Activated naive CD8-positive, alpha-beta T cell treated with anti-CD3 and anti-CD28 coated beads for 36 hours (primary cell): ENCODE results near the gene FREM1. TPM values are rescaled to one million over a fixed set of nuclear protein-coding genes. Genes with fewer than 3 reads are reported as not detected.

Experiments used
- DNase-seq: peaks from one replicate; pipeline ENCODE4 v3.0.0; 2021
- H3K27ac Mint-ChIP-seq: one replicate; pipeline ENCODE4 v1.8.0; 2022; ENCODE audit warnings: mild to moderate bottlenecking, moderate library complexity, mixed read lengths
- H3K27me3 Mint-ChIP-seq: one replicate; pipeline ENCODE4 v1.8.0; 2022; ENCODE audit warnings: mild to moderate bottlenecking, mixed read lengths
- H3K36me3 Mint-ChIP-seq: one replicate; pipeline ENCODE4 v1.8.0; 2021; ENCODE audit warnings: mild to moderate bottlenecking, mixed read lengths
- H3K4me1 Mint-ChIP-seq: one replicate; pipeline ENCODE4 v1.8.0; 2021; ENCODE audit warnings: mixed read lengths
- H3K4me3 Mint-ChIP-seq: one replicate; pipeline ENCODE4 v1.8.0; 2022; ENCODE audit warnings: mild to moderate bottlenecking, moderate library complexity, mixed read lengths
- H3K9me3 Mint-ChIP-seq: one replicate; pipeline ENCODE4 v1.8.0; 2022; ENCODE audit warnings: mixed read lengths
- total RNA-seq, 2 experiments: library from RNA; stranded (reverse); gene quantifications; one replicate each; pipeline ENCODE4 v1.2.3, GENCODE V29; 2021

Gene FREM1
- total RNA-seq, 2 experiments from 2014 or later = not detected

- DNase-seq = no peak
- no peaks in the 10 kb centered on the region for H3K4me1 Mint-ChIP-seq
- no peak overlapping the region for H3K27ac Mint-ChIP-seq
- H3K9me3 Mint-ChIP-seq = no peaks in the 10 kb centered on the region
- no peaks in the 10 kb centered on the region for H3K36me3 Mint-ChIP-seq
- H3K4me3 Mint-ChIP-seq = no peak overlapping the region
- H3K27me3 Mint-ChIP-seq = peaks cover 4% of the 10 kb centered on the region
Measured at GRCh38 chr9:14902561-14902960, 7.7 kb downstream of the FREM1 start.

- Mint-ChIP-seq H3K27ac (no peak overlapping the region), H3K36me3 (no peaks in the 10 kb centered on the region), H3K4me3 (no peak overlapping the region), H3K9me3 (no peaks in the 10 kb centered on the region), H3K27me3 (peaks cover 4% of the 10 kb centered on the region), H3K4me1 (no peaks in the 10 kb centered on the region)
- DNase-seq = no peak
Measured at GRCh38 chr9:14899815-14900193, 10.4 kb downstream of the FREM1 start.

- H3K4me1 Mint-ChIP-seq = no peaks in the 10 kb centered on the region
- H3K9me3 Mint-ChIP-seq = no peaks in the 10 kb centered on the region
- no peak overlapping the region for H3K27ac Mint-ChIP-seq
- no peak for DNase-seq
- H3K27me3 Mint-ChIP-seq = peaks cover 4% of the 10 kb centered on the region
- no peak overlapping the region for H3K4me3 Mint-ChIP-seq
- H3K36me3 Mint-ChIP-seq = no peaks in the 10 kb centered on the region
Measured at GRCh38 chr9:14899042-14899814, 11.0 kb downstream of the FREM1 start.

GRCh38 chr9:14895806-14896205 lies 14.4 kb downstream of the FREM1 start:
- Mint-ChIP-seq H3K9me3 (no peaks in the 10 kb centered on the region), H3K4me1 (no peaks in the 10 kb centered on the region), H3K36me3 (no peaks in the 10 kb centered on the region), H3K4me3 (no peak overlapping the region), H3K27me3 (peaks cover 11% of the 10 kb centered on the region), H3K27ac (no peak overlapping the region)
- no peak for DNase-seq

- DNase-seq = no peak
- no peak overlapping the region for H3K27ac Mint-ChIP-seq
- no peaks in the 10 kb centered on the region for H3K9me3 Mint-ChIP-seq
- H3K4me3 Mint-ChIP-seq = no peak overlapping the region
- no peaks in the 10 kb centered on the region for H3K4me1 Mint-ChIP-seq
- H3K36me3 Mint-ChIP-seq = no peaks in the 10 kb centered on the region
- H3K27me3 Mint-ChIP-seq = peaks cover 7% of the 10 kb centered on the region
Measured at GRCh38 chr9:14893280-14893679, 16.9 kb downstream of the FREM1 start.

- peaks cover 7% of the 10 kb centered on the region for H3K27me3 Mint-ChIP-seq
- no peaks in the 10 kb centered on the region for H3K9me3 Mint-ChIP-seq
- H3K27ac Mint-ChIP-seq = no peak overlapping the region
- no peaks in the 10 kb centered on the region for H3K36me3 Mint-ChIP-seq
- no peak overlapping the region for H3K4me3 Mint-ChIP-seq
- DNase-seq = no peak
- H3K4me1 Mint-ChIP-seq = no peaks in the 10 kb centered on the region
Measured at GRCh38 chr9:14891332-14891731, 18.9 kb downstream of the FREM1 start.

GRCh38 chr9:14889451-14889850 lies 20.8 kb downstream of the FREM1 start:
- DNase-seq = no peak
- no peaks in the 10 kb centered on the region for H3K4me1 Mint-ChIP-seq
- peaks cover 7% of the 10 kb centered on the region for H3K27me3 Mint-ChIP-seq
- H3K36me3 Mint-ChIP-seq = no peaks in the 10 kb centered on the region
- H3K9me3 Mint-ChIP-seq = no peaks in the 10 kb centered on the region
- no peak overlapping the region for H3K4me3 Mint-ChIP-seq
- H3K27ac Mint-ChIP-seq = no peak overlapping the region

GRCh38 chr9:14888875-14889274 lies 21.4 kb downstream of the FREM1 start:
- Mint-ChIP-seq H3K4me3 (no peak overlapping the region), H3K27ac (no peak overlapping the region), H3K36me3 (no peaks in the 10 kb centered on the region), H3K27me3 (peaks cover 7% of the 10 kb centered on the region), H3K4me1 (no peaks in the 10 kb centered on the region), H3K9me3 (no peaks in the 10 kb centered on the region)
- no peak for DNase-seq

GRCh38 chr9:14888272-14888671 lies 22.0 kb downstream of the FREM1 start:
- H3K9me3 Mint-ChIP-seq = no peaks in the 10 kb centered on the region
- no peaks in the 10 kb centered on the region for H3K36me3 Mint-ChIP-seq

GRCh38 chr9:14887149-14887548 lies 23.1 kb downstream of the FREM1 start:
- Mint-ChIP-seq H3K4me3 (no peak overlapping the region), H3K27me3 (no peaks in the 10 kb centered on the region), H3K9me3 (no peaks in the 10 kb centered on the region), H3K27ac (no peak overlapping the region), H3K4me1 (no peaks in the 10 kb centered on the region), H3K36me3 (no peaks in the 10 kb centered on the region)
- DNase-seq = no peak

More at GRCh38 chr9:14888272-14888671, 22.0 kb downstream of the FREM1 start:
- no peak overlapping the region for H3K4me3 Mint-ChIP-seq
- H3K4me1 Mint-ChIP-seq = no peaks in the 10 kb centered on the region
- H3K27ac Mint-ChIP-seq = no peak overlapping the region
- DNase-seq = no peak
- H3K27me3 Mint-ChIP-seq = peaks cover 6% of the 10 kb centered on the region

GRCh38 chr9:14883310-14883944 lies 26.8 kb downstream of the FREM1 start:
- DNase-seq = no peak
- Mint-ChIP-seq H3K4me1 (no peaks in the 10 kb centered on the region), H3K9me3 (no peaks in the 10 kb centered on the region), H3K27me3 (peaks cover 1% of the 10 kb centered on the region), H3K4me3 (no peak overlapping the region), H3K36me3 (no peaks in the 10 kb centered on the region), H3K27ac (no peak overlapping the region)

GRCh38 chr9:14882090-14882489 lies 28.1 kb downstream of the FREM1 start:
- Mint-ChIP-seq H3K4me3 (no peak overlapping the region), H3K9me3 (no peaks in the 10 kb centered on the region), H3K4me1 (no peaks in the 10 kb centered on the region), H3K27me3 (peaks cover 8% of the 10 kb centered on the region), H3K27ac (no peak overlapping the region), H3K36me3 (no peaks in the 10 kb centered on the region)
- DNase-seq = no peak

- Mint-ChIP-seq H3K27me3 (peaks cover 8% of the 10 kb centered on the region), H3K4me1 (no peaks in the 10 kb centered on the region), H3K4me3 (no peak overlapping the region), H3K36me3 (no peaks in the 10 kb centered on the region), H3K27ac (no peak overlapping the region), H3K9me3 (no peaks in the 10 kb centered on the region)
- no peak for DNase-seq
Measured at GRCh38 chr9:14881006-14881405, 29.2 kb downstream of the FREM1 start.

GRCh38 chr9:14870090-14870489 lies 40.1 kb downstream of the FREM1 start:
- Mint-ChIP-seq H3K27me3 (peaks cover 8% of the 10 kb centered on the region), H3K36me3 (no peaks in the 10 kb centered on the region), H3K27ac (no peak overlapping the region), H3K4me1 (no peaks in the 10 kb centered on the region), H3K9me3 (peaks cover 3% of the 10 kb centered on the region), H3K4me3 (no peak overlapping the region)
- no peak for DNase-seq

GRCh38 chr9:14869671-14870070 lies 40.6 kb downstream of the FREM1 start:
- Mint-ChIP-seq H3K9me3 (peaks cover 3% of the 10 kb centered on the region), H3K27me3 (peaks cover 8% of the 10 kb centered on the region), H3K4me3 (no peak overlapping the region), H3K36me3 (no peaks in the 10 kb centered on the region), H3K27ac (no peak overlapping the region), H3K4me1 (no peaks in the 10 kb centered on the region)
- no peak for DNase-seq
